Stimulated activated CD8-positive, alpha-beta memory T cell treated with anti-CD3 and anti-CD28 coated beads, Interleukin-2, amount 100 ng/mL, for 1 hour (primary cell): ENCODE measurements around the gene CEP95.

Experiments
- DNase-seq, 2 donors: peaks; one replicate each; pipeline ENCODE4 v3.0.0-alpha.2; 2020; ENCODE audit warnings: low read depth in 2 of 2

The CEP95 gene

DNA sequence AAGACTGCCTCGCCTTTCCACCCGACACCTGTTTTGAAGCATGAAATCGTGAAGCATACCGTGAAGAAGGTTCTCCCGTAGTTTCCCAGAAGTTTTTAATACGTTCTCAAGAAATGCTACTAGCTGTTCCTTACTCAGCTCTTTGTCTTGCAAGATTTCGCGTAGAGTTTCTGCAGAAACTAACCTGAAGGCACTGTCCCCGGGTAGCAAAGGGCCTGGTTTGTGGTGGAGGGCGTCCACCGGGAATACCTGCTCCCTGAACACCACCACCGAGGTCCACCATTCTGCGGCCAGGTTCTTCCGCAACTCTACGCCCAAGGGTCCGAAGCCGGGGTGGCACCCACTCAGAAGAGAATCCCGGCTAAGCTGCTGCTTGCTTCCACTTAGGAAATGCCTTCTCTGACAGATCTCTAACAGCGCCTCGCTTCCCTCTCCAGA lies 10.4 kb upstream of the CEP95 start:
- no peak for DNase-seq

GRCh38 chr17:64496786-64497564 lies 9.8 kb upstream of the CEP95 start, which contains the start of gene POLG2:
Gene POLG2 (minus strand): TSS chr17:64497054. CDS start chr17:64496968, 86 bp downstream.
- DNase-seq = peak; percentile 90 to 95

DNA sequence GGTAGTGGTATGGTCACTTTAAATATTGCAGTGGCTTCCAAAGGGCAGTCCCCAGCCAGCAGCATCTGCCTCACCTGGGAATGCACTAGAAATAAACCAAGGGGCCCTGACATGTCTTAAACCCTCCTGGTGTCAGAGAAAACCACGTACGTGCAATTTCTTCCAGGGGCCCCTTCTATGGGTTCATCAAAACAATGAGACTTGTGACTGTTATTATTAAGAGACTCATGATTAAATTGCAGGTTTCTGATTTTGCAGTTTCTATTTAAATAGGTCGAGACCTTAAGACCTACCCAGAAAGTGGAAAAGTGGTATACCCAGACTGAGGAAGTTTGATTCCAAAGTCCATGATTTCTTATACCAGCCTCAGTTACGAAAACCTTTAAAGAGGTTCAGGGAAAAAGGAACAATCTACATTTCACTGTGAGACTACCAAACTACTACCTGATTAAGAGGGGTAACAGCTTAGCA lies 9.2 kb upstream of the CEP95 start:
- peak in 1 of 2 donors; percentile 6 for DNase-seq

GRCh38 chr17:64498308-64499203 lies 8.2 kb upstream of the CEP95 start:
- no peak for DNase-seq

- no peak for DNase-seq
Observed at GRCh38 chr17:64499805-64500486, 6.8 kb upstream of the CEP95 start.

DNA sequence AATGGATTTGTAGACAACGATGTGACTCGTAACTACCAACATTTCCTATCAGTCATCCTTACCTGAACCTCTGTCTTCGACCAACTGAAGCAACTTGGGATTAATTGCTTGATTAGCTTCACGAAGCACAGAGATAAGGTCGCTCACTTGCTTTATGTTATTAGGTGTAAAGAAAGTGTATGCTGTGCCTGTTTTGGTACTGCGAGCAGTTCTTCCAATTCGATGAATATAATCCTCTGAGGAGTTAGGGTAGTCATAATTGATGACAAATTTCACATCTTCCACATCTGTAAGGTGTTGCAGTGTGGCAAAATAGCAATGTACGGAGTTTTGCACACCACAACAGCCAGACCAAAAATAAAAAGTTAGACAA lies 6.3 kb upstream of the CEP95 start:
- no peak for DNase-seq

DNA sequence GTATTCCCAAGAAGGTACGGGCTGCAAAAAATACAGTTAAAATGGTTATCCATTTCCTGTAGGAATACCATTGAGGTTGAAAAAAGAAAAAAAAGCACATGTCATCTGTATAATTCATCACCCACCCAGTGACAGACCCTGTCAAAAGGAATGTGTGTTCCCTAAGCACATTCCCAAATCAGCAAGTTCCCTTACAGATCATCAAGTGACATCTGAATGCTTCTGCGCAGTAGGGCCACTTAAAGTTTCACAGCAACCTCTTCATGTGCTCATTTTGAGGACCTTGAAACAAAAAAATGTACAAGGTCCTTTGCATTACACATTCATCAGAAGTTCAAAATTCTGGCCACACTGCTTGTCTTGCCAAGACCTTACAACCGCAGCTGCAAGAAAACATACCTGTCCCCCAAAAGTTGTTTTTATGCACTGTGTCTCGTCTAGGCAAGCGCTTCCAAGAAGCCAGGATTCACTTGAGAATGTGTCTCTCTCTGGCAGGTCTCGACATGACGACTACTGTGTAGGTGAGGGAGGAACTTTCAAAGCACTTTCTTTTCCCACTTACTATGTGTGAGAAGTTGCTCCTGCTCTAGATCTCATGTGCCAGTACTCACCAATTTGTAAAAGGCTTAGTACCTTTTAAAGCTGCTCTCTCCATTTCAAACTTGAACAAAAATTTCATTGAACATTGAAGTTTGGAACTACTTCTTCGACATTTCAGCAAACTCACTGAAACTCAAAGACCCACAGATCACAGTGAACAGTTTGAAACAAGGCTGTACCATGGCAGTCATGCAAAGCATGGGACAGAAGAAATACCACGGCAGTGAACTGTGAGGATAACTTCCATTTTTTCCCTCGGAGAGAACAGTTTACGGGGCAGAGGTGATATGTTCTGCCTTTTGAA lies 5.7 kb upstream of the CEP95 start:
- DNase-seq = no peak

- no peak for DNase-seq
Observed at GRCh38 chr17:64502021-64502420, 4.8 kb upstream of the CEP95 start.

DNA sequence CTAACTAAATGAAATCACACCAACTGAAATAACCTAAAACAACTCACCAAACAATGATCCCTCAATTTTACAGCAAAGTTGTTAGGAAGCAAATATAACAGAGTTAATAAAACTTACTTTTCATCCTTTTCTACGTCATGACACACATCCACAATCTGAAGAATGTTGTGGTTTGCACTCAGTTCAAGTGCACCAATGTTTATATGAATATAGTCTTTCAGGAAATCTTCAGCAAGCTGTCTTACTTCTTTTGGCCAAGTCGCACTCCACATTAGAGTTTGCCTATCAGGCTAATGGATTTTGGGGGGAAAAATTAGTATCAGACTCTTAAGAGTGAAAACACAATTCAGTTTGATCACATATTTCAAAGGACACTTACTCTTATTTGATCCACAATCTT lies 4.0 kb upstream of the CEP95 start:
- no peak for DNase-seq

GRCh38 chr17:64503341-64503740 lies 3.4 kb upstream of the CEP95 start:
- no peak for DNase-seq

DNA sequence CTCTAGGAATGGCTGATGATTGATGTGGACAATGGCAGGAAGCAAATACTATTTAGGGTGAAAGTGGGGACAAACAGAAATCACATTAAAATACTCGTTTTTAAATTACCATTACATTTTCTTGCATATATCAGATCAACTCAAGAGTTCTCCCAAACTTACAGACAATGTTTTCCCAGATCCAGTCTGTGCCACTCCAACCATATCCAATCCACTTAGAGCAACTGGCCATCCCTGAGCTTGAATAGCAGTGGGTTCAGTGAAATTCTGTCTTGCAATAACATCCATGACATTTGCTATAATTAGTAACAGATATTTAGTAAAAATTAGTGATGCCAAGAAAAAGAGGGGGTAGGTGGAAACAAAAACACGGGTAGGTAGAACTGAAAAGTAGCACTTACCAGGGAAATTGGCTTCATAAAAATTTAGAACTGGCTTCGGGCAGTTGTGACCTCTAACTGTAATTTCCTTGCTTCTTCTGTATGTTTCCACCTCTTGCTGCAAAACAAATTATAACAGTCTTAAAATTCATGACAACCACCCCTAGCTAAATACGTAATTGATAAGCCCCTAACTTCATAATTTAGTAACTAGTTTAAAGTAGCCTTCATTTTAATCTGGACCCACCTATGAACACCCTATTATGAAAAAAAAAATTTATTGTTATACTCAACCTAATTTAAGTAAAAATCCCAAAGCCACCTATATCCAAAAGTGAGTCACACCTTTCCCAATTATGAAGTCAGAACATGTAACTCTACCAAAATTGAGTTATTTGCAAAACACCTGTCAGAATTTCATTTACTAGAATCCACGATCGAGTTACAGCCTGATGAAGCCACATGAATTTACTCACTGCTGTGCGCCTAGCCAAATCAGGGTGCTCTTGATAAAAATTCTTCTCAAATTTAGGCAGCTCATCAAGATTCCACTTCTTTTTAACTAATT lies 2.7 kb upstream of the CEP95 start:
- no peak for DNase-seq

DNA sequence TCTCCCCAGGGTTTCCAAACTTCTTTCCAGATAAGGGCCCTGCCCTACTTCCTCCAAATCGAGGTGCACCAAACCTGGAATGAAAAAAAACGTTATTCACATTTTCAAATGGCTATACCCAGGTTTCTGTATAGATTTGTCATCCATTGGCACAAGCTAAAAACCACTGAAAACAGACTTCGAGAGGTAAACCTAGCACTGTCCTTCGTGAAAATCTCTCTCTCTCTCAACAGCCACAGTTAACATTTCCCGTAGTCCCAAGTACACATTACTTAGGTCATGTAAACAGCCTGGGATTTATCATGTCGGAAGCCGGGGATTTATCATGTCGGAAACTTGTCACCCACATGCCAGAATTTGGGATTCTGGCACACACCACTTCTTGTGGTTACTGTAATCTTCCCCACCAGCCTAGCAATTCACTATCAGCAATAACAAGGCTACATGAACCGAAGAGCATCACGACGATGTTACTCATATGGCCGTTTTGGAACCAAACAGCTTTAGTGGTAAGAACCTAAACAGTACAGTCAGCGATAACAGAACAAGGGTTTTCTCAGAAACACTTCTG lies 1.9 kb upstream of the CEP95 start:
- DNase-seq = no peak

- peak; percentile 65 to 75 for DNase-seq
Observed at GRCh38 chr17:64505340-64506200, 1.2 kb upstream of the CEP95 start.

DNA sequence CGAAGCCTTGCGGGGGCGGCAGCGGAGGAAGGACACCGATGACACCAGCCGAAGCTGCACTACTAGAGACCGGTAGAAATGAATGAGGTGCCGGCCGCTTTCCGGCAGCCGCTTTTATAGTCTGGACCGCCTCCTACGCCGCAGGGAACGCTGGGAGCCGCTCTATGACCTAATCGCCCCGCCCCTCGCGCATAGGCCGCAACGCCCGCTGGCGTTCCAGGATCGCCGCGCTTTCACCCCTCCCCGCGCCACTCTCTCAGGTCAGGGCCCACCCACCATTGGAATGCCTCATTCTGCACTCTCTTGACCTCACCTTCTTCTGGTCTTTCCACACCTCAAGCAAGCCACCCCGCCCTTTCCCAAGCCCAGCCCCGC lies 589 bp upstream of the CEP95 start, which contains the start of gene DDX5:
Gene DDX5, minus strand, starts transcription at position 89 of the 375 bp plus-strand sequence. CDS start 170 bp downstream, outside the sequence.
- DNase-seq = peak; percentile 95 to 97

DNA sequence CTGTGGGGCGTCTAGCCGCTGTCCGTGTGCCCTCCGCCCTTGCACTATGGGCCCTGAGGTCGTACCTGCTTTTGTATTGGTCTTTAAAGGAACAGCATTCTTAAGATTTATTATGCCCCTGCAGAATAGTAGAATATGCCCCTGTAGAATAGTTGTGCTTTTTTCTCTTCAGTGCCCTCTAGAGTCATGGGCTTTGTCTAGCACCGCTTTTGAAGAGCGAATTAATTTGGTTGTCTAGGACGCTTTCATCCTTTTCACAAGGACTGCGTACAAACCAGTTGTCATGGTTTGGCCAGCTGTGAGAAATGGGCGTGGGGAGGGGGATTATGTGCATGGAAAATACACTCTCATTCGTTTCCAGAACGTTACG lies 621 bp downstream of the CEP95 start:
- peak in 1 of 2 donors; percentile 18 for DNase-seq

DNA sequence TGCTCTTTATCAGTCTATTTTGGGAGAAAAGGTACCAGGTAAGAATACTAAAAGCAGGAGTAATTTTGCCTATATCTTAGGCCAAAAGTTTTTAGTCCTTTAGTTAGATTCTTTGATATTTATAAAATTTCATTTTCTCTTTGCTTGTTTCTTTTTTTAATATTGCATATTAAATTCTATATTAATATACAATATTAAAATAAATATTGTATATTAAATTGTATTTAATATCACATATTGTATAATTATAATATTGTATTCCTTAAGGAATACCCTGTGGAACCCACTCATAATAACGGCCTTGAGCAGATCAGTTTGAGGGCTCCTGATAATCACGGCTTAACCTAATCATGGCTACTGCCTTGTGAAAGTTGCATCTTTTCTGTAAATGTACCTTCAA lies 1.9 kb downstream of the CEP95 start:
- DNase-seq = no peak

DNA sequence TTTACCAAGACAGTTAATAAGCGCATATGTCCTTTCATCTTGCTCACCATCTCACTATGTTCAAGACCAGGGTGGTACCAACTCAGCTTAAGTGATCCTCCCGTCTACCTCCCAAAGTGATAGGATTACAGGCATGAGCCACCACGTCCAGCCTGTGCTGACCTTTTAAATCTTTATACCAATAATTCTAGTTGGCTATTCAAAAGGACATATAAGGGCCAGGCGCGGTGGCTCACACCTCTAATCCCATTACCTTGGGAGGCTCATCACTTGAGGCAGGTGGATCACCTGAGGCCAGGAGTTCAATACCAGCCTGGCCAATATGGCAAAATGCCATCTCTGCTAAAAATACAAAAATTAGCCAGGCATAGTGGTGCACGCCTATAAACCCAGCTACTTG lies 2.4 kb downstream of the CEP95 start:
- no peak for DNase-seq

- DNase-seq = no peak
Observed at GRCh38 chr17:64515419-64515818, 8.6 kb downstream of the CEP95 start.

DNA sequence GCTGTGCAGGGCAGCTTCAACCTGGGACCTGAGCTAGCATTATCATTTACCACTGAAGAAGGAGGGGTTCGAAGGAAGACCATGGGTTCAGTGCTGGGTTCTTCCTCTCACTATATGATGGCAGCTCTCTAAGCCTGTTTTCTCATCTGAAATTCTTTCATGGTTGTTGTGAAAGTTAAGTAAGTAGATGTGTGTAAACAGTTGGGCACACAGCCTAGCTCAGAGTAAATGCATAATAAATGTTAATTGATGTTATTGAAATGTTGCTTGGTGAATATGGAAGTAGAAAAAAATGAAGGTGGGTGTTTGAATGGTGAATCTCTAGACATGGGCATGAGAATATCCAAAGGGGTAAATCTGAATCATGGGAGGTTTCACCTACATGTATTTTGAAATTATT lies 9.1 kb downstream of the CEP95 start:
- no peak for DNase-seq
